Transverse colon (tissue), 3 donors: ENCODE results near the gene CACNA1C.
"Not testable (repeated sequence)": the region's sequence is repeated elsewhere in the genome, so short reads cannot be mapped to it uniquely, and the experiment has no call there.

Source experiments
- CTCF ChIP-seq, 5 experiments: fragments of 200-600 bp in 3 of 5; fragments of 450-650 bp in 2 of 5; sonication (generic) in 3 of 5; IDR thresholded peaks; 1 replicate in 2 of 5; 2 replicates in 3 of 5; pipeline ENCODE4 v1.5.1; 2016 to 2017; ENCODE audit warnings: antibody characterized with exemption in 5 of 5, inconsistent platforms in 3 of 5, mild to moderate bottlenecking in 2 of 5, moderate library complexity in 1 of 5
- POLR2A ChIP-seq: fragments of 450-650 bp; IDR thresholded peaks from one replicate; pipeline ENCODE4 v1.6.1; 2016; ENCODE audit warnings: antibody characterized with exemption, mild to moderate bottlenecking, moderate library complexity

DNA sequence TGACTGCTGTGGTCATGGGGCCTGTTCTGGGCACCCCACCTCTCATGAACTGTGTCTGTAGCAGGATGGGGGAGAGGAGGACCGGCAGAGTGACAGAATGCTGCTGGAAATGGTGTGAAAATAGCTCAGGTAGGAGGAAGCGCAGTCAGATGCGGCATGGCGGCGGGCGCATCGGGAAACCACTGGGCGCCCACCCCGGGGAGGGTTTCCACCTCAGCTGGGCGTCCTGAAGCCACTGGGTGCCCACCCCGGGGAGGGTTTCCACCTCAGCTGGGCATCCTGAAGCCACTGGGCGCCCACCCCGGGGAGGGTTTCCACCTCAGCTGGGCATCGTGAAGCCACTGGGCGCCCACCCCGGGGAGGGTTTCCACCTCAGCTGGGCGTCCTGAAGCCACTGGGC lies 52.6 kb downstream of the CACNA1C start:
- TF ChIP-seq POLR2A; CTCF (IDR thresholded peaks at IDR 0.05): not testable (repeated sequence)
